Nephron (organoid): ENCODE measurements around the gene MAGI2.

Experiments used
- H3K27ac Mint-ChIP-seq, 3 experiments: 2 replicates each; pipeline ENCODE4 v1.8.0; 2020; ENCODE audit warnings: mixed read lengths in 3 of 3, mild to moderate bottlenecking in 2 of 3, moderate library complexity in 1 of 3
- H3K27me3 Mint-ChIP-seq: 2 replicates; pipeline ENCODE4 v1.8.0; 2021; ENCODE audit warnings: low read depth, mild to moderate bottlenecking, moderate library complexity, mixed read lengths
- H3K36me3 Mint-ChIP-seq: 2 replicates; pipeline ENCODE4 v1.8.0; 2020; ENCODE audit warnings: low read depth, mixed read lengths
- H3K4me1 Mint-ChIP-seq: 2 replicates; pipeline ENCODE4 v1.8.0; 2020; ENCODE audit warnings: mixed read lengths
- H3K4me3 Mint-ChIP-seq, 3 experiments: 2 replicates each; pipeline ENCODE4 v1.8.0; 2020; ENCODE audit warnings: mild to moderate bottlenecking in 3 of 3, mixed read lengths in 3 of 3, moderate library complexity in 2 of 3
- H3K9me3 Mint-ChIP-seq: 2 replicates; pipeline ENCODE4 v1.8.0; 2020; ENCODE audit warnings: mixed read lengths
- CTCF ChIP-seq, 3 experiments: fragments of 200-600 bp; sonication (generic); IDR thresholded peaks; one replicate each; pipeline ENCODE4 v1.5.0; 2021; ENCODE audit warnings: antibody characterized with exemption in 3 of 3; ENCODE audit not compliant: unreplicated experiment in 3 of 3

MAGI2 gene

GRCh38 chr7:79290398-79290797, 163.1 kb downstream of the MAGI2 start:
- Mint-ChIP-seq H3K4me1 (peaks cover 13% of the 10 kb centered on the region), H3K4me3 (no peak overlapping the region), H3K27ac (no peak overlapping the region), H3K36me3 (no peaks in the 10 kb centered on the region), H3K9me3 (no peaks in the 10 kb centered on the region), H3K27me3 (no peaks in the 10 kb centered on the region)
- TF ChIP-seq CTCF (IDR thresholded peaks at IDR 0.05; ENCODE audit: unreplicated experiment in 3 of 3) = no peak

- peak overlapping the region in 2 of 3 experiments; percentile 28 to 41 for H3K27ac Mint-ChIP-seq
- H3K36me3 Mint-ChIP-seq = no peaks in the 10 kb centered on the region
- H3K9me3 Mint-ChIP-seq = no peaks in the 10 kb centered on the region
- H3K27me3 Mint-ChIP-seq = no peaks in the 10 kb centered on the region
- no peak overlapping the region for H3K4me3 Mint-ChIP-seq
- TF ChIP-seq CTCF (IDR thresholded peaks at IDR 0.05; ENCODE audit: unreplicated experiment in 3 of 3) = no peak
- H3K4me1 Mint-ChIP-seq = peaks cover 21% of the 10 kb centered on the region
These were observed 164.8 kb downstream of the MAGI2 start for GRCh38 chr7:79288655-79289054.

GRCh38 chr7:79287981-79288380, 165.5 kb downstream of the MAGI2 start:
- Mint-ChIP-seq H3K36me3 (no peaks in the 10 kb centered on the region), H3K27ac (no peak overlapping the region), H3K9me3 (no peaks in the 10 kb centered on the region), H3K4me1 (peaks cover 25% of the 10 kb centered on the region), H3K4me3 (no peak overlapping the region), H3K27me3 (no peaks in the 10 kb centered on the region)
- TF ChIP-seq CTCF (IDR thresholded peaks at IDR 0.05; ENCODE audit: unreplicated experiment in 3 of 3) = no peak

GRCh38 chr7:79286181-79286580, 167.3 kb downstream of the MAGI2 start:
- peaks cover 38% of the 10 kb centered on the region for H3K4me1 Mint-ChIP-seq

GRCh38 chr7:79285756-79286155, 167.7 kb downstream of the MAGI2 start:
- Mint-ChIP-seq H3K9me3 (no peaks in the 10 kb centered on the region), H3K36me3 (no peaks in the 10 kb centered on the region)

More at GRCh38 chr7:79286181-79286580, 167.3 kb downstream of the MAGI2 start:
- no peak overlapping the region for H3K4me3 Mint-ChIP-seq
- no peaks in the 10 kb centered on the region for H3K27me3 Mint-ChIP-seq
- peak overlapping the region in 1 of 3 experiments; percentile 22 for H3K27ac Mint-ChIP-seq
- H3K9me3 Mint-ChIP-seq = no peaks in the 10 kb centered on the region
- no peaks in the 10 kb centered on the region for H3K36me3 Mint-ChIP-seq
- no peak for TF ChIP-seq CTCF (IDR thresholded peaks at IDR 0.05; ENCODE audit: unreplicated experiment in 3 of 3)

More at GRCh38 chr7:79285756-79286155, 167.7 kb downstream of the MAGI2 start:
- Mint-ChIP-seq H3K27me3 (no peaks in the 10 kb centered on the region), H3K27ac (peak overlapping the region in 1 of 3 experiments; percentile 22), H3K4me3 (no peak overlapping the region), H3K4me1 (peaks cover 42% of the 10 kb centered on the region)
- no peak for TF ChIP-seq CTCF (IDR thresholded peaks at IDR 0.05; ENCODE audit: unreplicated experiment in 3 of 3)
